HG03045 (cell line): Measurements from ENCODE around the gene PPP1R1C.

Experiments used
- ATAC-seq: cut with Tn5 transposase; IDR thresholded peaks from one replicate; pipeline ENCODE4 v1.9.1; 2021; ENCODE audit warnings: mild to moderate bottlenecking, moderate library complexity; ENCODE audit not compliant: unreplicated experiment

The PPP1R1C gene

GRCh38 chr2:181971032-181971431 is 14.6 kb upstream of the PPP1R1C start:
- no peak for ATAC-seq

- no peak for ATAC-seq
Observed at GRCh38 chr2:181972431-181973170, 13.1 kb upstream of the PPP1R1C start.

GRCh38 chr2:181973171-181973783 is 12.4 kb upstream of the PPP1R1C start:
- ATAC-seq: no peak

GRCh38 chr2:181977661-181978350 is 7.8 kb upstream of the PPP1R1C start:
- ATAC-seq: peak; percentile 64

GRCh38 chr2:181978351-181979150 is 7.1 kb upstream of the PPP1R1C start:
- ATAC-seq: peak; percentile 30

- no peak for ATAC-seq
Observed at GRCh38 chr2:181984060-181984459, 1.6 kb upstream of the PPP1R1C start.

GRCh38 chr2:181984814-181985631 is 630 bp upstream of the PPP1R1C start:
- no peak for ATAC-seq

GRCh38 chr2:181988154-181988924 is 2.7 kb downstream of the PPP1R1C start:
- no peak for ATAC-seq

- ATAC-seq: no peak
Observed at GRCh38 chr2:181989099-181989498, 3.4 kb downstream of the PPP1R1C start.

GRCh38 chr2:181991171-181991885 is 5.7 kb downstream of the PPP1R1C start:
- ATAC-seq: peak; percentile 91

- peak; percentile 80 for ATAC-seq
Observed at GRCh38 chr2:181992776-181993175, 7.1 kb downstream of the PPP1R1C start.

- ATAC-seq: no peak
Observed at GRCh38 chr2:181995289-181995688, 9.6 kb downstream of the PPP1R1C start.

- ATAC-seq: no peak
Observed at GRCh38 chr2:181998041-181998835, 12.6 kb downstream of the PPP1R1C start.

GRCh38 chr2:181998891-181999654 is 13.4 kb downstream of the PPP1R1C start:
- no peak for ATAC-seq

- ATAC-seq: no peak
Observed at GRCh38 chr2:181999911-182000310, 14.3 kb downstream of the PPP1R1C start.

- no peak for ATAC-seq
Observed at GRCh38 chr2:182004945-182005520, 19.4 kb downstream of the PPP1R1C start.
